Left lung (tissue), 10 donors: Measurements from ENCODE around the gene BCO1. TPM values are rescaled to one million over a fixed set of nuclear protein-coding genes. Genes with fewer than 3 reads are reported as not detected.

Source experiments
- ATAC-seq: fragments of 200-7000 bp; cut with Tn5 transposase; one replicate; pipeline ENCODE4 v1.9.1; 2020; ENCODE audit warnings: moderate library complexity
- DNase-seq, 4 donors: peaks; one replicate each; pipeline ENCODE4 v3.0.0-alpha.2; 2013 to 2020
- H3K27ac ChIP-seq, 2 donors: fragments of 200-600 bp; sonication (generic) in 1 of 2; one replicate each; pipeline versions ENCODE4 v1.5.0 to v1.8.0; 2020 to 2021
- H3K27me3 ChIP-seq, 2 donors: fragments of 200-600 bp; sonication (generic) in 1 of 2; one replicate each; pipeline versions ENCODE4 v1.5.0 to v1.8.0; 2020 to 2021
- H3K36me3 ChIP-seq, 2 donors: fragments of 200-600 bp; sonication (generic) in 1 of 2; one replicate each; pipeline versions ENCODE4 v1.5.0 to v1.8.0; 2020 to 2021
- H3K4me1 ChIP-seq, 2 donors: fragments of 200-600 bp; one replicate each; pipeline ENCODE4 v1.8.0; 2021
- H3K4me3 ChIP-seq, 2 donors: fragments of 200-600 bp; sonication (generic) in 1 of 2; one replicate each; pipeline versions ENCODE4 v1.5.0 to v1.8.0; 2020 to 2021; ENCODE audit warnings: mild to moderate bottlenecking in 1 of 2
- H3K9me3 ChIP-seq, 2 donors: fragments of 200-600 bp; sonication (generic) in 1 of 2; one replicate each; pipeline versions ENCODE4 v1.5.0 to v1.8.0; 2020 to 2021
- intact Hi-C, 2 donors: fragments of 100-400 bp; cut with DNase I; formaldehyde crosslinking; loops; one replicate each; pipeline versions ENCODE4 v1.11.2 to v1.14.2; 2022
- polyA plus RNA-seq, 6 donors: library from polyadenylated mRNA; unstranded; fragments of 120-200 nt; gene quantifications; one replicate each; pipeline ENCODE4 v1.2.1, GENCODE V29; 2013; ENCODE audit not compliant: insufficient read length in 6 of 6
- total RNA-seq, 2 donors: library from RNA; stranded (reverse); fragmentation: NEBNext Ultra II Directional; extraction: Animal tissue kit (Norgen Biotek cat#: 25700); gene quantifications; one replicate each; pipeline ENCODE4 v1.2.1, GENCODE V29; 2021
- TF ChIP-seq, protein P1 (sequence below), 2 donors: fragments of 200-600 bp; sonication (generic) in 1 of 2; IDR thresholded peaks; one replicate each; pipeline versions ENCODE4 v1.5.0 to v1.8.0; 2021; ENCODE audit warnings: antibody characterized with exemption in 2 of 2
- donor health status: DM: no; HTN: yes; CAD: no.
- donor health status: DM: no; HTN: no; CAD: no.

Gene BCO1
- total and polyA plus RNA-seq, 8 donors, result 0.38 to 0.81 (median 0.58) TPM; not detected in 1

DNA sequence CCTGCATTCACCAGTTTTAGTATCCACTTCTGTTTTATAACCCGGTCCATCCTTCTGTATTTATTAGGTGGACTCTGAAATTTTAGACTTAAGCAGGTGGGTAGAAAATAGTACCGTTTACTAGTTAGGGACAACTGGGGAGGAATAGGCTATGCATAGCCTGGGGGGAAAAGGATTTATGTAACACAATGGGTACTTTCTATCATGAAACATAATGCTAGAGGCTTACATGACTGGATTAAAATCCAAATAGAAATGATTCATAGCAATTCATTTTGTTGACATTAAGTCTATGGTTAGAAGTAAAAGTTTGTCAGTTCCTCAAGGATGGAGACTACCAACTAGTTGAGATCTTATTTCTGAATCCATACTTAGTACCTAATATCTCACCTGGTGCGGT, 94.9 kb downstream of the BCO1 start:
- no peaks in the 10 kb centered on the region for H3K9me3 ChIP-seq
- intact Hi-C loops, result no loop called here
- no peak overlapping the region for H3K4me3 ChIP-seq
- H3K36me3 ChIP-seq, result no peaks in the 10 kb centered on the region
- H3K27ac ChIP-seq, result no peak overlapping the region
- ATAC-seq (no peak), DNase-seq (no peak)
- TF ChIP-seq, protein P1, sequence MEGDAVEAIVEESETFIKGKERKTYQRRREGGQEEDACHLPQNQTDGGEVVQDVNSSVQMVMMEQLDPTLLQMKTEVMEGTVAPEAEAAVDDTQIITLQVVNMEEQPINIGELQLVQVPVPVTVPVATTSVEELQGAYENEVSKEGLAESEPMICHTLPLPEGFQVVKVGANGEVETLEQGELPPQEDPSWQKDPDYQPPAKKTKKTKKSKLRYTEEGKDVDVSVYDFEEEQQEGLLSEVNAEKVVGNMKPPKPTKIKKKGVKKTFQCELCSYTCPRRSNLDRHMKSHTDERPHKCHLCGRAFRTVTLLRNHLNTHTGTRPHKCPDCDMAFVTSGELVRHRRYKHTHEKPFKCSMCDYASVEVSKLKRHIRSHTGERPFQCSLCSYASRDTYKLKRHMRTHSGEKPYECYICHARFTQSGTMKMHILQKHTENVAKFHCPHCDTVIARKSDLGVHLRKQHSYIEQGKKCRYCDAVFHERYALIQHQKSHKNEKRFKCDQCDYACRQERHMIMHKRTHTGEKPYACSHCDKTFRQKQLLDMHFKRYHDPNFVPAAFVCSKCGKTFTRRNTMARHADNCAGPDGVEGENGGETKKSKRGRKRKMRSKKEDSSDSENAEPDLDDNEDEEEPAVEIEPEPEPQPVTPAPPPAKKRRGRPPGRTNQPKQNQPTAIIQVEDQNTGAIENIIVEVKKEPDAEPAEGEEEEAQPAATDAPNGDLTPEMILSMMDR (IDR thresholded peaks at IDR 0.05), result no peak
- no peaks in the 10 kb centered on the region for H3K4me1 ChIP-seq
- no peaks in the 10 kb centered on the region for H3K27me3 ChIP-seq

DNA sequence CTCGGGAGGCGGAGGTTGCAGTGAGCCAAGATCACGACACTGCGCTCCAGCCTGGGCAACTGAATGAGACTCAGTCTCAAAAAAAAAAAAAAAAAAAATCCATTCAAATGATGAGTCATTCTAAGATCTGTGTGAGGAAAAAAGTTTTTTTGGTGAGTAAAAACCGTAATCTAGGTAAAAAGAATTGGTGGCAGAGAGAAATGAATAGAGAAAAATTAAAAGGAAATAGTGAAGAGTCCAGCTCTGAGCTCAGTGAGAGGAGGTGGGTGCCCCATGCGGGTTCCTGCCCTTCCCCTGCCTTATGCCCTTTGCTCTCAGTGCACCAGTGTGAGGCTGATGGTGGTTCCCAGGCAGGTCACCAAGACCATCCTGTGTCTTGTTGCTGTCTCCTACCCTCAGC, 97.2 kb downstream of the BCO1 start:
- Histone ChIP-seq H3K36me3 (no peaks in the 10 kb centered on the region), H3K27ac (no peak overlapping the region), H3K4me3 (no peak overlapping the region), H3K27me3 (no peaks in the 10 kb centered on the region), H3K9me3 (no peaks in the 10 kb centered on the region), H3K4me1 (no peaks in the 10 kb centered on the region)
- TF ChIP-seq, protein P1 (IDR thresholded peaks at IDR 0.05), result no peak
- ATAC-seq, result no peak
- no peak for DNase-seq
- intact Hi-C loops, result no loop called here

DNA sequence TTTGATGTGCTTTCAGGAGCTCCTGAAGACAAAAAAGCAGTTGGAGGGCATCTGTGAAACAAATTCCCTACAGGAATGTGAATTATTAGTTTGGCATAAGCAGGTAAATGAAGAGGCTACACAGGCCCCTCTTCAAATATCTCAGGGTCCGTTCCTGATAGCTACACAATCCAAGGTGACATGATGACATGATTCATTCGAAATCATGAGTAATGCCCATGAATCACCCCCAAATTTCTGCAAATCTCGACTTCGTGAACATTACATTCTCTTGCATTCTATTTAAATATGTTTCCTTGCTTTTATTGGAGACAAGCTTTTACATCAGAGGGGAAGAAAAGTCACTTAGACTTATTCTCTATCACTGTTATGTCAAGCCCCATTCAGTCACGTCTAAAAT, 98.6 kb downstream of the BCO1 start:
- TF ChIP-seq, protein P1 (IDR thresholded peaks at IDR 0.05), result no peak
- H3K27ac ChIP-seq, result no peak overlapping the region
- H3K36me3 ChIP-seq, result no peaks in the 10 kb centered on the region
- H3K9me3 ChIP-seq, result no peaks in the 10 kb centered on the region
- intact Hi-C loops, result no loop called here
- DNase-seq, result no peak
- H3K27me3 ChIP-seq, result no peaks in the 10 kb centered on the region
- ATAC-seq, result no peak
- no peak overlapping the region for H3K4me3 ChIP-seq
- H3K4me1 ChIP-seq, result no peaks in the 10 kb centered on the region

Other genes starting within 250 kb of the BCO1 start
- gene CMC2, start 231.8 kb upstream of the BCO1 start, total RNA-seq, result 10 to 100 TPM; 46.2 to 52.1 TPM
- 10 to 100 TPM; 38.8 to 50.8 (median 41.8) TPM for gene CMC2, start 231.8 kb upstream of the BCO1 start, polyA plus RNA-seq
- gene CENPN, start 231.5 kb upstream of the BCO1 start, total RNA-seq, result 10 to 100 TPM; 12.3 to 14.7 TPM
- 10 to 100 TPM; 14.9 to 31.0 (median 20.7) TPM for gene CENPN, start 231.5 kb upstream of the BCO1 start, polyA plus RNA-seq
- gene ATMIN, start 202.8 kb upstream of the BCO1 start, total RNA-seq, result 10 to 100 TPM; 30.7 to 31.1 TPM
- gene ATMIN, start 202.8 kb upstream of the BCO1 start, polyA plus RNA-seq, result 10 to 100 TPM; 38.3 to 45.0 (median 40.7) TPM
- gene C16orf46, start 161.5 kb upstream of the BCO1 start, total RNA-seq, result under 1 TPM; 0.63 to 0.67 TPM
- gene C16orf46, start 161.5 kb upstream of the BCO1 start, polyA plus RNA-seq, result 1 to 10 TPM; 1.3 to 2.5 (median 1.8) TPM
- 10 to 100 TPM; 22.2 to 33.9 TPM for gene GCSH, start 142.3 kb upstream of the BCO1 start, total RNA-seq
- gene GCSH, start 142.3 kb upstream of the BCO1 start, polyA plus RNA-seq, result 10 to 100 TPM; 63.3 to 68.9 (median 65.7) TPM
- gene GAN, start 76.3 kb downstream of the BCO1 start, total RNA-seq, result 1 to 10 TPM; 7.9 to 8.1 TPM
- 1 to 10 TPM; 3.2 to 4.7 (median 3.4) TPM for gene GAN, start 76.3 kb downstream of the BCO1 start, polyA plus RNA-seq
- 10 to 100 TPM; 50.8 to 55.8 TPM for gene CMIP, start 206.1 kb downstream of the BCO1 start, total RNA-seq
- 10 to 100 TPM; 35.3 to 43.8 (median 39.5) TPM for gene CMIP, start 206.1 kb downstream of the BCO1 start, polyA plus RNA-seq